Measurements from ENCODE around the gene PZP.

The PZP gene

DNA sequence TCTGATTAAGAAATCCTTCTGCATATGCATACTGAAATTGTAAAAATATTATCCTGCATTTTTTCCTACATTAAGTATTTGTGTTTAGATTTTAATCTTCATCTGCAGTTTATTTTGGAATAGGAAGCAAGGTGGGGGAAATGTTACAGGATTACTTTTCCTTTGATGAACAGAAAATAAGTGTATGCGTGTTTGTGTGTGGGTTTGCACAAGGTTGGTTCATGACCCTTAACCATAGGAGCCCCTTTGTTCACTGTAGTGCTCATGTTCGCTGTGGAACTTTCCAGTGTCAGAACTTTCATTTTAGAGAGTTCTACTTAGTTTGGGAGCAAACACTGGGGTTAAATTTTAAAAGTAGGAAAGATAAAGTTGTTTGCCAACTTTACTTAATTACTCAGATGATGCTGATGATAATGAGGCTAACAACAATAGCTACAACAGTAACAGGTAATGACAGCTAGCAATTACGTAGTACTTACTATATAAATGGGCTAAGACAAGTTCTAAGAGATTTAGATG, 86.0 kb downstream of the PZP start:
- no peak for DNase-seq

DNA sequence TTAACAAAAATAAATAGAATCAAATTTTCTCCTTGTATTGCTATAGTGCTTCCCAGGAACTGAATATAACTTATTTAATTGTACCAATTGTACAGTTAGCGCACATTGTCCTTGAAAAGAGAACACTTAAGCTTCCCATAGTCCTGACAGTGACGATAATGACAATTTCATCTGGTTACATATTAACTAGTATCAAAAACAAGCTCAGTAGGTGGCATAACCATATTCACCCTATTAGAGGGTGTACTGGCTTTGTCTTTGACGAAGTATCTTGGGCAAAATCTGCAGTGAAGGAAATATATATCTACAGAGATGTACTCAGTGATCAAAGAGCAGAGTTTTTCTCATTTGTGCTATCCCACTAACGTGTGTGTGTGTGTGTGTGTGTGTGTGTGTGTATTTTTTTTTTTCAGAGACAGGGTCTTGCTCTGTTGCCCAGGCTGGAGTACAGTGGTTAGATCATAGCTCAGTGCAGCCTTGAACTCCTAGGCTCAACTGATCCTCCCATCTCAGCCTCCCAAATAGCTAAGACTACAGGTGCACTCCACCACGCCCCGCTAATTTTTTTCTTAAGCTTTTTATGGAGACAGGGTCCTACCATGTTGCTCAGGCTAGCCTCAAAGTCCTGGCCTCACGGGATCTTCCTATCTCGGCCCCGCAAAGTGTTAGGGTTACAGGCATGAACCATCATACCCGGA, 87.6 kb downstream of the PZP start:
- no peak for DNase-seq

DNA sequence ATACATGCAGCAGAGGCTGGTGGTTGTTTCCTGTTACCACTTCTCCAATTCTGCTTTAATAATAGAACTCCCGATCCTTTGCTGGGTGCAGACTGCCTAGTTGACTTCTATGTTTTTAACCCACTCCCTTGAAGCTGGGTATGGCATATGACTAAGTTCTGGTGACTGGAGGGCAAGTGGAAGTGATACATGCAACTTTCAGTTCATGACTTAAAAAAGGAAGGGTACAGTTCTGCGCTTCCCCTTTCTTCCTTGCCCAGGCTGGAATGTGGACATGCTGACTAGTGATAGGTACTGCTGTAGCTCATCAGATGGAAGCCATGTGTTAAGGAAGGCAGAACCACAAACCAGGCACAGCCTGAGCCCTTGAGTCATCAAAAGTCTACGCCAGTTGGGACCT, 90.0 kb downstream of the PZP start:
- DNase-seq: no peak

DNA sequence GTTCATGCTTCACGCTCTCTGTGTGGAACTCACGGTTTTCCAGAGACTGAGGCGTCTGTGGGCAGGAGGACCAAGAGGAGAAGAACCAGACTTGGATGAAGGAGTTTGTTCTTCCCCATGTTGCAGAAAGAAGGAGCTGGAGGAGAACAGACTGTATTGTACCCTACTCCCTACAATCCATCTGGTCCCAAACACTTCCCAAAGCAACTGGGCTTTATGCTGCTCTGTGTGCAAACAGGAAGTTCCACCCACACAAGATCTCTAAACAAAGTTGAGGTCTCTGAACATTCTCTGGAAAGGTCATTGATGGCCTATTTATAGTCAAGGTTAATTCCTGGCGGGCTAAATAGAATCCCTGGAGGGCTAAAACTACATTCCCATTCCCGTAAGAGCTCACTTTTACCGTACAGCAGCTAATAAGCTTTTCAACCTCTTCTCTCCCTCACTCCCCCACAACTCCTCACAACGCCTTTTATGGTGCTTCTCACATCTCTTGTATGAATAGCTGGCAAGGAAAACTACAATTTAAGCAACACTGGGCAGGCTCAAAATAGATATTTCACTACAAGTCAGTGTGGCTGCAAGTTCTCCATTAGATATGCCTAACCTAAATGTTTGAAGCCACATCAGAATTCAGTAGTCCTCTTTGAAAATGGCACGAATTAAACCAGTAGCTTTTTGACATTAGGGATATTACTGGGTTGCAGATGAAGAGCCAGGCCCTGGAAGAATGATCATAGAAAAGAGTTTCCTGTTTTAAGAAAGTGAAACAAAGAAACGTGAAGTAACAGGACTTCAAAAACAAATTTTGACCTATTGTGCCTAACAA, 92.2 kb downstream of the PZP start, which contains the start of gene A2M:
A2M (minus strand) TSS at position 189 of the 829 bp plus-strand sequence; CDS start at position 119, 70 bp downstream.
- no peak for DNase-seq

DNA sequence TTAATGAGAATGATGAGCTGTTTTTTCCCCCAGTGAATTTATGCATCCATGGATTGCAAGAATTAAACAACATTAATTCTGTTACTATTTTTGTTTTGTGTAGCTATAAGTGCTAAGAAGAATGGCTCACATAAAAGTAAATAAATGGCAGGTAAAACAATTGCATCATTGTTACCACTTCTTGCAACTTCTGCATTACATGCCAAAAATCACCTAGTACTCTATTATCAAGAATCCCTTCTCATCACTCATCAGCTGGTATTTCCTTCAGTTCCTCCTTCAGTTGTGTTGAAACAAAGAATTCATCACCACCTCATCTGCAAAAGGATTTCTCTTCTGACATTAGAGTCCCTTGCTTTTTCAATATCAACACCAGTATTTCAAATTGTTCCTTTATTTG, 93.2 kb downstream of the PZP start:
- DNase-seq: no peak

DNA sequence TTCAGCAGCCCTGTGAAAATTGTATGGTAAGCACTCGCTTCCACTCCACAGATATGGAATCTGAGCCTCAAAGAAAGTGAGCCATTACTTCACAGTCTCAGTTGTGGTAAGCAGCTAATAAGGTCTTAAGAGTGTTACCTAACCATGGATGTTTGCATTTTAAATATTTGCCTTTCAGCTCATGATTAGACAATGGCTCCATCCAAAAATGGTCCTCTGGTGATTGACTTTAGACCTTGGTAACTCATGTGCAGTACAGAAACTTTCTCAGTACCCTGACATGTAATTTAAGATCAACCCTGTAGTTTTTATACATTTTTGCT, 94.2 kb downstream of the PZP start:
- no peak for DNase-seq

DNA sequence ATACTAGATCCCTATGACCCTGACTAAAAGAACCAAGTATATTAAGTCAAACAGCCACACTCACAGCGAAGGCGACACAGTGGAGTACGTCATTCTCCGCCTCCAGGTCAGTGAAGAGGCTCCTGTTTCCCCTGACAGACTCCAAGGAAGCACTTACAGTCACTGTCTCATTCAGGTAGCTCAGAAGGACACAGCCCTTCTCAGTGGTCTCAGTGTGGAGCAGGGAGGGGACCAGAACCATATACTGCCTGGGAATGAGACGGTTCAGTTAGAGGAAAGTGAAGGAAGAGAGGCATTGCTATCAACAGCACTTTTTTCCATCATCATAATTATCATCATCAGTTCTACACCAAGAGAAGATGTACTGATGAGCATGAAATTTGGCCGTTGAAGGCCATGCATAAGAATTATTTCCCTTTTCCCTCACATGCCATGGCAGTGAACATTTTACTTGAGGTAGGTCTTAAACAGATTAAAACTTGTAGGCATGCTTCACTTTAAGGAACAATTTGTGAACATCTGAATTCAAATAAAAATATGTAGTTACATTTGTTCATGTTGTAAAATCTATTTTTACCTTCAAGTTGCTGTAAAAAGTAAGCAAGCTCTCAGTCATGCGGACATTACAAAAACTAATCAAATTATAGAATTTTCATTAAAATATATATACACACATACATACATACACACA, 94.8 kb downstream of the PZP start:
- DNase-seq: no peak

DNA sequence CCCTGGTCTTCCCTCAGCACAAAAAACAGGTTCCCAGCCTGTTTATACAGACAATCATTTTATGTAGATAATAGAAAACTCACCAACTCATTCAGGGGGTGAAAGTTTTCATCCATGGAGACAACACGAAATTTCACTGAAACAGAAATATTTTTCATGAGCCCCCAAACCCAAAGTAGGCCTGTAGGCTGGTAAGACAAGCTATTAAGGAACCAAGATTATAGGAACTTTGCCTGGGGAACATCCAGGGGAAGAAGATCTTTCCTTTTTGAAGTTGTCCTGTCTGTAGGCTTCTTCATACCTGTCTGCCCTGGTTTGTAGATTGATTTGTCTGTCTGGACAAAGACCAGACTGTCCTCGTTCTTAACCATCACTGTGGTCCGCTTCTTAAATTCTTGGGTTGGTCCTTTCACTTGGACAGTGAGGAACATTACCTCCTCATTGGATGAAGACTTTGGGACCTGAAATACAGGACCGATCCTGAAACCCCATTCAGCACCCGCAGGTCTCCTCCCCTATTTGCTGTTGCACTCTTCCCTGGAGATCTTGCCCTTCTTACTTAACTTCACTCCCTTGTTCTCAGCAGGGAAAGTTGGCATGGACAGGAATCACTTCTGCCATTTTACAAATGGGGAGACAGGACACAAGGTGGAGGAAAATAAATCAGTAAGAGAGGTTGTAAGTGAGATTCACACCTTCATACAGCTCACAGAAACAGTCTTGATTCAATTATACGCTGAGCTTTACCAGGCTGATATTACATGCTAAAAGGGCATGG, 95.9 kb downstream of the PZP start:
- no peak for DNase-seq

DNA sequence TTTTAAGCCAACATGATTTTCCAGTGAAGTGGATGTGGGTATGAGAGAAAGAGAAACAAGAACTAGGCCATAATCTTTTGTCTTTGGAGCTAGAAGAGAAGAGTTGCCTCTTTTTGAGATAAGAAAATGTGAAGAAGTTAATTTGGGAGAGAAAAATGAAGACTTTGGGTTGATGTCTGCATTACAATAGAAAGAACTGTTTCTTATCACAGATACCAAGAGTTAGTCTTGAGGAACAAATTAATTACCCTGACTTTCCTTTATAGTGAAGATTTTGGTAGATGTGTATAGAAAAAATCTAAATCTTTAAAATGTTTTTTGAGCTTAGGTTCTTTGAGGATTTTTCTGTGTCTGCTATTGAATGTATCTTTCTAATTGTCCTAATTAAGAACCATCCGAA, 96.7 kb downstream of the PZP start:
- no peak for DNase-seq

DNA sequence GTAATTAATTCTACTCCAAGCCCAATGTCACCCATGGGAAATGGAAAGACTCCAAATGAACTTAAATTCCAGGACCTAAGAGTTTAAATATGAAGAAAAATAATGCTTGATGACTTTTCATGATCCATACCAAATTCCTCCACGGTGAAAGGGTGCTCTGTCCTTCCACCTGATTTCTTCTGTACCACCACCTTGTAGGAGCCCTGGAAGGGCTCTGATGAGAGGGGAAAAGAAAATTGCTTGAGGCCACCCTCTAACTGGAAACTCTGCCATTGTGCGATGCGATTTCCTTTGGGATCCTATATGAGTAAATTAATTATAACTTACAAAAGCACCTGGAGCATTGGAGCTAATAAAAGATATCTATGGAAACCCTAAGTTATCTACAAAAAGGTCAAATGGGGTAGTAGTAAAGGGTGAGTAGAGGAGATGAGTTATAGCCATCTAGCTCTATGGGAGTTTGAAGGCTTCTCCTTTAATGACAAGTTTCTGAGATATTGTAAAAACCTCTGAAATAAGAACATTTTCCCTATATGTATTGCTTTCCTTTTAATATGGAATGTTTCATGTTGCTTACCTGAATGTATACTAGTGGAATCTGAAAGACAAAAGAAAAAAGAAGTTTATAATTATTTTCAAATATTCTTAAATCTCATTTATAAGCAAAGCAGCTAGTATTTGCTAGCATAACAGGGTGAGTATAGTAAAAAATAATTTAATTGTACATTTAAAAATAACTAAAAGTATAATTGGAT, 98.3 kb downstream of the PZP start:
- DNase-seq: no peak

DNA sequence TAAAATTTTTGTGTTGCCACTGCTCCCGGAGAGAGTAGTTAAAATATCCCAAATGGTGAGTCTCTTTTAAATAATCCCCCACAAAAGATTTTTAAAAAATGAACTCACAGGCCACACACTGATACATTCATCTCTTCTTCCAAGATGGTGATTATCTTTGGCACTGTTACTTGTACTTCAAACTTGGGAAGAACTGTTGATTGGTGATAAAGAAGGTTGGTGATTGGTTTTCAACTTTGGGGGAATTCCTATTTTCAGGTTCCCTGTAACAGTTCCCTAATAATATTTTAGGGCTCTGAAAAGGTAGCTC, 99.0 kb downstream of the PZP start:
- DNase-seq: no peak

DNA sequence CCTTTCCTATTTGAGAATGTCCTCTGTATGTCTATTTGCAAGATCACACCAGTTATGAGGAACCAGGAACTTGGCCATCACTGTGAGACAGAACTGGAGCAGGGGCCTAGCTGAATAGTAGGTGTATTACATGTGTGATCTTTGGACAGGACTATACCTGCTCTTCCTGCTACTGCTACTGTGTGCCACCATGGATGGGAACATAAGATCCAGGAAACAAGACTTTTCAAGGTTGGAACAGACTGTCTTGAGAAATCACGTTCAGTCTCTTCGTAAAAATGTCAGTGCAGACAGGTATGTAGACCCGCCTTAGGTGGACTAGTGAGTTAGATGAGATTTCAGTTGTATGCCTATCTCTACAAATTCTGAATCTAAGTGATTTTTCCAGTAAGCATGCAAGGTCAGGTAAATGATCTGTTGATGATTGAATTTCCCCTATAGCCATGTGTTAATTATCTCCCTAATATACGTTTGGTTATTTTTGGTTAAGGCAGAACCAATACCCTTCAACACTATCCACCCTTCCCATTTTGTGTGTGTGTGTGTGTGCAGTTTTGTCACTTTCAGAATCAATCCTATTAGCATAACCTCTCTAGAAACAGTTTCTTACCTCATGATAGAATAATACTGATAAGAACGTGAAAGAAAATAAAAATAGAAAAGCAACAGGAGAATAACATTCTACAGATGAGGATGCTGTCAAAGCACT, 99.5 kb downstream of the PZP start:
- no peak for DNase-seq

DNA sequence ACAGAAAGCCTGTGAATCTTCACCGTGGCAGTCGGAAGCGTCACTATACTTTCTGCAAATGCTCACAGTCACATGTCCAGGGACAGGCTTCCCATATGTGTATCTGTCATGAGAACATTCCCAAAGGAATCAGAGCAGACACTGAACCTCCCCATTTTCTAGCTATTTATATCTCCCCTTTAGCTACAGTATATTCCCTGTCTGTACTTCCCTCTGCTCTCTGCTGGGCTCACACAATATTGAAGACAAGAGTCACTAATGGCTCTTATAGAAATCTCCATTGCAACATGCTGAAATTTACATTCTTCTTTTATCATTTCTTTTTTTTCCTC, 100.7 kb downstream of the PZP start:
- DNase-seq: no peak

DNA sequence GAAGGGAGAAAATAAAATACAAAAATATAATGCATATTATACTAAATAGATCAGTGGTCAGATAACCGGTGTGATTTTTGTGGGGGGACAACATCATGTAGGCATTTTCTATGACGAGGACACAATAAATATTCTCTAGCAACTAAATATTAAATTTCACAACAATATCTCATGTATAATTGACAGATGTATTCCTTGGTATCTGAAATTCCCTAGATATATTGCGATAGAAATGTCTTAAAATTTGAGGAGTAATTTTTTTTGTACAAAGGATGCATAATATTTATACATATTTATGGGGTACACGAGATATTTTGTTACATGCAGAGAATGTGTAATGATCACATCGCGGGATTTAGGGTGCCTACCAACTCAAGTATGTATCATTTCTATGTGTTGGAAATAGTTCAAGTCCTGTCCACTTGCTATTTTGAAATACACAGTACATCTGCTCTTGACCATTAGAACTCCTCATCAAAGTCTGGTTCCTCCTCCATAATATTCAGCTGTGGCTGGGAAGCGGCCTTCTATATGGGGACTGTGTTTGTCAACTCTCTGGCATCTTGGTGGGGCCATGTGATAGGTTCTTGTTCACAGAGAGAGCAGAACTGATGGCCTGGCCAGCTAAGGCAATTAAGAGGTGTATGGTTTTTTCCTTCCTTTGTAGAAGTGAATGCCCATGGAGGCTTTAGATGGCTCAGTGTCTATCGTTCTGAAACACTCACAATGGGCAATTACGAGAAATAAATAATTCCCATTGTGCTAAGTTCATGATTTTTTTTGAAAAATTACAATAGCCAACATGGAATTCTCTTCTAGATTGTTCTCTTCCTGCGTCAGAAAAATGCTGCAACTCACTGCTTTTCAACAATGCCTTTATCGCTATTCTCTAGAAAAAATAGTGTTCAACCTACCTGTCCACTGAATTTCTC, 101.3 kb downstream of the PZP start:
- DNase-seq: no peak

DNA sequence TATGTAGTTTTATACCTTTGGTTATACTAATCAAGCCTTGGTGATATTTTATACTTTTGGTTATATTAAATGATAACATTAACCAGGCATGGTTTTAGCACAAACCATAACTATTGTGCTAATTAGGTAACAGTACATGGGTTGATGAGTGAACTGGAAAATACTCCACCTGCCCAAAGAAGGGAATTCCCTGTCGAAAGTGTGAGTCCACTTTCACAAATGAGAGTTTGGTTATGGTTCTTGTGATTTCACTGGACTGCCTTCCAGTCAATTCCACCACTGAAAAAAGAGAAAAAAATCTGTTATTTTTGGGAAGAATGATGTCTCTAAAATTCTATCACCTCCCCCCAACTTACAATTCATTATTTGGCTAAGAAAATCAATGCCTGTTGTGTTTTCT, 102.1 kb downstream of the PZP start:
- DNase-seq: no peak

DNA sequence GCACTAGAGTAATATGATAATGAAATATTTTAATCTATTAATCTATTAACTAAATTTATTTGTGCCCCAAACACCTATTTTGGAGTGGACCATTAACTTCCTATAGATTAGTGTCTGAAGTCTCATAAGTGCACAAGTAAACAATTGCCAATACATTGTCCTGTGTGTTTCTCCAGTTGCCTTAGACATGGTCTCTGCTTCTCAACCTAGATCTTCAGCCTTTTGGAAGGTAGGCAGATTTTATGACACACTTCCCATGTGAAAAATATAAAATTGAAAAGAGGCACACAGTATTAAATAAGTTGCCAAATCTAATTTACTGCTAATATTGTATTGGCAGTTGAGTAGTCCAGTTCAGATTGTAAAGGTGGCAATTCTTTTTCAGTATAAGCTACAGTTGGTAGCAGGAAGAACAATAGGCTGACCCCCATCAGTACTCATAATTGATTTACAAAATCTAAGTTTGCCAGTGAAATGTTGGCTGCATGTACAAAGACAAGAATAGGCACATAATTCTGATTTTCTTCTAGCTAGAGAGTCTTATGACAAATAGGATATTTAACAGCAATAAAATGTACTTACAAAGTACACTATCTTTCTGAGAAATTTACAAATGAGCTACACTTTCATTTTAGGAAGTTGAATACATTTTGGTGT, 103.3 kb downstream of the PZP start:
- DNase-seq: no peak

DNA sequence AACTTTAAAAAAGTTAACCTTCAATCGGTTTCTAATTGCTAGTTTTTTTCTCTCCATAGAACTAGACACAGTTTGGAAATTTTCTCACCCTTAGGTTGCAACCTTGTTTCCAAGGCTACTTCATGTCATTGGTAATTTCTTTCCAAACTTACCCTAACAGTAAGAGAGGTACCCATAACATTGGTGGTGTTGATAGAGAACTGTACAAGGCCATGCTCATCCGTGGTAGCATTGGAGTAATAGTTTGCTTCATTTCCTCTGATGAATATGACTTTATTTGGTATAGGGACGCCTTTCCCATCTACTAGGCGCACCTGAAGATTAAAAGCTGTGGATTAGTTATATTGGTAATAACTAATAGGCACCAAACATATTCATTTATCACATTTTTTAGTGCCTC, 104.1 kb downstream of the PZP start:
- no peak for DNase-seq

DNA sequence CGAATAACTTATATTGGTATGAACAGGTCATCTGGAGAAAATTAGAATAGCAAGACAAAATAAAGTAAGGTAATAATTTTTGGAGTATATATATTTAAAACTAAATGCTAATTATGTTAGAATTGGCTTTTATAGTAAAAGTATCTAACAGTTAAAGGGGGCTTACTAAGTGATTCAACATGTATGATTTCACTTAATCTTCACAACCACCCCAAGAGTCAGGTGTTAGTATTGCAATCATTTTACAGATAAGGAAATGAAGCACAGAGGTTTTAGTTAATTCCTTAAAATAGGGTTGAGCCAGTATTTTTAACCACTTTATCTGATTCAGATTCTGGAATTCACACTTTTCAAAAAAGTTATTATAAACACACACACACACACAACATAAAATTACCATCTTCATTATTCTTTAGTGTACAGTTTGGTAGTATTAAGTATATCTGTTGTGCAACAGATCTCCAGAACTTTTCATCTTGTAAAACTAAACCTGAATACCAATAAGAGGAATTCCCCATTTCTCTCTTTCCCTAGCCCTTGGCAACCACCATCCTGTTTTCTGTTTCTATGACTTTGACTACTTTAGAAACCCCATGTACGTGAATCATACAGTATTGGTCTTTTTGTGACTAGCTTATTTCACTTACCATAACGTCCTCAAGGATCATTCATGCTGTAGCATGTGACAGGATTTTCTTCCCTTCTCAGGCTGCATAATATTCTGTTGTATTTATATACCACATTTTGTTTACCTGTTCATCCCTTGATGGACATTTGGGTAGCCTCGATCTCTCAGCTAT, 104.9 kb downstream of the PZP start:
- no peak for DNase-seq

DNA sequence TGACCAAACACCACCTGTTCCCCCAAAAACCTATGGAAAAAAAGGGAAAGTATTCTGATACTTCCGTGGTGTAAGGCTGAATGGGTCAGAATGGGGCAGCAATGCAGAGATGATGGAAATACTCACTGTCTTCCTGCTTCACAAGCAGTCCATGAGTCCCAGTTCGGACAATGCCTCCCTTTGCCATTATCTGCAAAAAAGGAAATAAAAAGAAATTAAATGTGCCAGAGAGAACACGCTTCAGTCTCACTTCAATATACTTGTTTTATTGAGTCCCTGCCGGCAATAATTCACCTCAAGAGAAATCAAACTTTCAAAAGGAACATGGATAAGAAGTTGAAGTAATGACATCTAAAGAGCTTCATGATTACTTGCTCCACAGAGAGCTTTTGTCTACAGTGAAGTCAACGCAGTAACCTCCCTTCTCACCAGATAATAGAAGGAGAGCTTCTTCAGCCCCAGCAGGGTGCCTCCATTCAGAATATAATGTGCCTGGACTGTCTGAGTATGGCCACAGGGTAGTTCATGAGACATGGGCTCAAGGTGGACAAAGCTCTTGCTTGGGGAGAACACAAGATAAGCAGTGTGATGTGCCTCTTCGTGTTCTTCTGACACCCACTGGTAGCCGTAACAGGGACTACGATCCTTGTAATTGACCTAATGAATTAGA, 107.0 kb downstream of the PZP start:
- no peak for DNase-seq

Data from NCI-H2029 (cell line).